PFSK-1 (cell line): ENCODE results near the gene PGD.

Experiments used
- FOXP2 ChIP-seq: optimal IDR thresholded peaks from 2 replicates; pipeline ENCODE3; 2011; ENCODE audit warnings: borderline replicate concordance, control low read depth, inconsistent platforms; ENCODE audit not compliant: insufficient read depth; ENCODE audit errors: extremely low read length, extremely low read depth
- POLR2AphosphoS5 ChIP-seq: IDR thresholded peaks from 2 replicates; pipeline ENCODE4 v1.6.1; 2012; ENCODE audit warnings: low read depth, mild to moderate bottlenecking, control low read depth, low read length, moderate library complexity
- REST ChIP-seq, 2 experiments: IDR thresholded peaks; 2 replicates each; pipeline versions ENCODE4 v1.6.1 to v1.8.0; 2011 to 2012; ENCODE audit warnings: low read depth in 2 of 2, low read length in 2 of 2, control low read depth in 1 of 2, inconsistent platforms in 1 of 2, mild to moderate bottlenecking in 1 of 2, moderate library complexity in 1 of 2; ENCODE audit not compliant: insufficient read depth in 1 of 2
- SIN3A ChIP-seq: IDR thresholded peaks from 2 replicates; pipeline ENCODE4 v1.6.1; 2012; ENCODE audit warnings: mild to moderate bottlenecking, low read length, moderate library complexity, borderline replicate concordance; ENCODE audit not compliant: insufficient read depth
- TAF1 ChIP-seq: IDR thresholded peaks from 2 replicates; pipeline ENCODE4 v1.6.1; 2012; ENCODE audit warnings: low read length, control low read depth, borderline replicate concordance; ENCODE audit not compliant: insufficient read depth

PGD gene

DNA sequence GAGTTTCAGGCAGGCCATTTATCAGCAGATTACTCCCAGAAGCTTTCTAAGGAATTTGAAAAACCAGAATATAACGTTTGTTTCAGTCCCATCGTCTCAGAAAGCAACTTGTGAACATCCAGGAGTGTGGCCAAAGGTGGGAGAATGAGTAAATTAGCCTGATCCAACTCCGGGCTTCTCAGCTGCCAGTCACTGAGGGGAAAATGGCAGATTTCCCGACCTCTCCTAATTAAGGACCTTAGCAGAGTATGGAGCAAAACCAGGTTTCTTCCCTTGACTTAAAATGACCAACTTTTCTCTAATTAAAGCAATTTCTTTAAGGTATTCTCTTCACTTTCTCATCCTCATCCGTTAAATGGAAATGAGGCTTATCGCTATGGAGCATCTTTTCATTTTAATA, 52.0 kb downstream of the PGD start:
- no peak for TF ChIP-seq SIN3A
- TF ChIP-seq TAF1 = no peak

DNA sequence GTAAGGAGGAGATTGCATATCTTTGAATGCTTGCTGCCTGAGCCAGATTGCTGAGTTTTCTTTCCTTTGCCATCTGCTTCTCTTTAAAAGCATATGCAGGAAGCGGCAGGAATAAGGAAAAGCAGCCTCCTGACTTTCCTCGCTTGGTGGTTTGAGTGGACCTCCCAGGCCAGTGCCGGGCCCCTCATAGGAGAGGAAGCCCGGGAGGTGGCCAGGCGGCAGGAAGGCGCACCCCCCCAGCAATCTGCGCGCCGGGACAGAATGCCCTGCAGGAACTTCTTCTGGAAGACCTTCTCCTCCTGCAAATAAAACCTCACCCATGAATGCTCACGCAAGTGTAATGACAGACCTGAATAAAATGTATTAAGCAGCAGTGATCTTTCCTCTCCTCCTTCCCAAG, 52.4 kb downstream of the PGD start:
- no peak for TF ChIP-seq TAF1
- no peak for TF ChIP-seq SIN3A
- no peak for TF ChIP-seq REST (IDR thresholded peaks at IDR 0.05; ENCODE audit: insufficient read depth in 1 of 2, low read depth in 2 of 2, low read length in 2 of 2)
- no peak for TF ChIP-seq FOXP2

- no peak for TF ChIP-seq REST (IDR thresholded peaks at IDR 0.05; ENCODE audit: insufficient read depth in 1 of 2, low read depth in 2 of 2, low read length in 2 of 2)
- no peak for TF ChIP-seq FOXP2
- TF ChIP-seq TAF1 = no peak
Observed at GRCh38 chr1:10456048-10456447, 57.2 kb downstream of the PGD start.

- TF ChIP-seq POLR2AphosphoS5 (no peak), FOXP2 (no peak), SIN3A (no peak), TAF1 (no peak), REST (IDR thresholded peaks at IDR 0.05; ENCODE audit: insufficient read depth in 1 of 2, low read depth in 2 of 2, low read length in 2 of 2) (no peak)
Observed at GRCh38 chr1:10456661-10457060, 57.8 kb downstream of the PGD start.

- TF ChIP-seq SIN3A = no peak
- TF ChIP-seq POLR2AphosphoS5 = peak; percentile 28; the same call in 1 of the 2 replicates
Observed at GRCh38 chr1:10457875-10458274, 59.0 kb downstream of the PGD start.

- no peak for TF ChIP-seq REST (IDR thresholded peaks at IDR 0.05; ENCODE audit: insufficient read depth in 1 of 2, low read depth in 2 of 2, low read length in 2 of 2)
- TF ChIP-seq TAF1 = no peak
- no peak for TF ChIP-seq FOXP2
Observed at GRCh38 chr1:10459184-10459583, 60.3 kb downstream of the PGD start.
